NB4 (cell line): ENCODE results near the gene OSER1.
A peak's percentile ranks its signal among the peaks of the same experiment; 100 is the strongest.

Experiments used
- DNase-seq: peaks from one replicate; pipeline ENCODE4 v3.0.0; 2010; ENCODE audit warnings: low read depth
- H3K4me3 ChIP-seq: one replicate; pipeline ENCODE4 v1.5.1; 2011; ENCODE audit warnings: mild to moderate bottlenecking, low read depth, low read length, moderate library complexity
- CTCF ChIP-seq: IDR thresholded peaks from one replicate; pipeline ENCODE4 v1.5.1; 2012; ENCODE audit warnings: low read depth, low read length
- MAX ChIP-seq: IDR thresholded peaks from 2 replicates; pipeline ENCODE4 v1.6.1; 2011; ENCODE audit warnings: low read depth, low read length
- MYC ChIP-seq: IDR thresholded peaks from 2 replicates; pipeline ENCODE4 v1.6.1; 2011; ENCODE audit warnings: low read depth, low read length
- POLR2A ChIP-seq: IDR thresholded peaks from 2 replicates; pipeline ENCODE4 v1.6.1; 2011; ENCODE audit warnings: mild to moderate bottlenecking; ENCODE audit not compliant: insufficient read length; ENCODE audit errors: extremely low read depth

The OSER1 gene

GRCh38 chr20:44228465-44229258 lies 18.1 kb upstream of the OSER1 start:
- no peak for DNase-seq
- no peak overlapping the region for H3K4me3 ChIP-seq
- TF ChIP-seq MYC = no peak
- no peak for TF ChIP-seq POLR2A
- no peak for TF ChIP-seq MAX
- no peak for TF ChIP-seq CTCF

- no peak overlapping the region for H3K4me3 ChIP-seq
- TF ChIP-seq CTCF (no peak), MAX (no peak), MYC (no peak), POLR2A (no peak)
- DNase-seq = no peak
These were observed 14.1 kb upstream of the OSER1 start for GRCh38 chr20:44224637-44225036.

GRCh38 chr20:44223721-44224120 lies 13.2 kb upstream of the OSER1 start:
- TF ChIP-seq MAX = no peak
- no peak for TF ChIP-seq CTCF
- no peak for TF ChIP-seq MYC
- no peak for TF ChIP-seq POLR2A
- no peak for DNase-seq

GRCh38 chr20:44222633-44223368 lies 12.2 kb upstream of the OSER1 start:
- TF ChIP-seq POLR2A (no peak), CTCF (peak; percentile 30), MYC (no peak), MAX (no peak)
- H3K4me3 ChIP-seq = no peak overlapping the region
- DNase-seq = no peak

More at GRCh38 chr20:44223721-44224120, 13.2 kb upstream of the OSER1 start:
- no peak overlapping the region for H3K4me3 ChIP-seq

- DNase-seq = no peak
- H3K4me3 ChIP-seq = no peak overlapping the region
- TF ChIP-seq POLR2A = no peak
- TF ChIP-seq MAX = no peak
- no peak for TF ChIP-seq MYC
- TF ChIP-seq CTCF = no peak
These were observed 11.5 kb upstream of the OSER1 start for GRCh38 chr20:44222027-44222426.
